Neural cell (in vitro differentiated cells): ENCODE results near the gene SPATA31D3.
"Not testable (repeated sequence)": the region's sequence is repeated elsewhere in the genome, so short reads cannot be mapped to it uniquely, and the experiment has no call there.

Source experiments
- CTCF ChIP-seq: fragments of 450-650 bp; IDR thresholded peaks from 2 replicates; pipeline ENCODE4 v1.5.1; 2014; ENCODE audit warnings: antibody characterized with exemption, mild to moderate bottlenecking, moderate library complexity; ENCODE audit not compliant: poor library complexity, severe bottlenecking
- TAF1 ChIP-seq: IDR thresholded peaks from 2 replicates; pipeline ENCODE4 v1.6.1; 2012; ENCODE audit warnings: low read depth

- not testable (repeated sequence) for TF ChIP-seq TAF1, CTCF
These were observed at the start of gene SPATA31D3 for GRCh38 chr9:81943393-81943792.
